Endothelial cell of umbilical vein (primary cell): Measurements from ENCODE around the gene TBC1D14. TPM values are rescaled to one million over a fixed set of nuclear protein-coding genes. Genes with fewer than 3 reads are reported as not detected.

ENCODE experiments used
- BruUV-seq: library from RNA; stranded (reverse); fragments of 400-500 nt; replicated peaks from 2 replicates; lab custom pipeline; 2021; lab: Mats Ljungman, UMichigan
- CTCF ChIA-PET: fragments of 300-600, 350-600 bp; sonication (Branson Sonifier 250); formaldehyde crosslinking; loops from one replicate; lab custom pipeline; 2021; ENCODE audit warnings: antibody characterized with exemption, inconsistent platforms; lab: Charles Lee
- POLR2A ChIA-PET: fragments of 300-600, 350-600 bp; sonication (Branson Sonifier 250); formaldehyde crosslinking; loops from one replicate; lab custom pipeline; 2021; ENCODE audit warnings: antibody characterized with exemption, inconsistent platforms; lab: Charles Lee
- DNase-seq: peaks from one replicate; pipeline ENCODE4 v3.0.0-alpha.2; 2011; ENCODE audit warnings: low read depth, low spot score
- FAIRE-seq: peaks from 2 replicates; lab custom pipeline; 2011; peaks lifted over from hg19 to GRCh38; lab: Jason Lieb, UNC
- H2AFZ ChIP-seq: 2 replicates; pipeline ENCODE4 v1.6.0; 2012; ENCODE audit warnings: low read depth, low read length, control low read depth, inconsistent platforms
- H3K27ac ChIP-seq: 2 replicates; pipeline ENCODE4 v1.5.1; 2011; ENCODE audit warnings: low read depth, mild to moderate bottlenecking, control low read depth, low read length, moderate library complexity; ENCODE audit not compliant: insufficient read depth
- H3K27me3 ChIP-seq, 2 experiments: 2 replicates each; pipeline versions ENCODE4 v1.6.0 to v1.6.1; 2011; ENCODE audit warnings: low read length in 2 of 2, mixed read lengths in 1 of 2; ENCODE audit not compliant: control insufficient read depth in 2 of 2, insufficient read depth in 2 of 2
- H3K36me3 ChIP-seq, 2 experiments: 2 replicates in 1 of 2; 3 replicates in 1 of 2; pipeline ENCODE4 v1.5.1; 2011; ENCODE audit warnings: low read length in 2 of 2, mild to moderate bottlenecking in 1 of 2, moderate library complexity in 1 of 2; ENCODE audit not compliant: control insufficient read depth in 2 of 2, insufficient read depth in 2 of 2; ENCODE audit errors: extremely low read depth in 1 of 2
- H3K4me1 ChIP-seq: 3 replicates; pipeline ENCODE4 v1.5.1; 2011; ENCODE audit warnings: mild to moderate bottlenecking, low read length; ENCODE audit not compliant: control insufficient read depth, insufficient read depth; ENCODE audit errors: extremely low read depth
- H3K4me2 ChIP-seq: 2 replicates; pipeline ENCODE4 v1.6.1; 2011; ENCODE audit warnings: low read length, control low read depth, mixed read lengths; ENCODE audit not compliant: insufficient read depth
- H3K4me3 ChIP-seq, 3 experiments: fragments of 200-600 bp in 1 of 3; sonication (generic), shearing (Covaris generic) in 1 of 3; replicated peaks in 1 of 3; 2 replicates each; pipeline ENCODE4 v1.5.1; 2011 to 2016; ENCODE audit warnings: control low read depth in 3 of 3, low read length in 3 of 3, mild to moderate bottlenecking in 2 of 3, inconsistent platforms in 1 of 3, low read depth in 1 of 3, moderate library complexity in 1 of 3; ENCODE audit not compliant: insufficient read depth in 1 of 3
- H3K79me2 ChIP-seq: 2 replicates; pipeline ENCODE4 v1.6.0; 2012; ENCODE audit warnings: low read length, inconsistent platforms; ENCODE audit not compliant: control insufficient read depth, insufficient read depth
- H3K9ac ChIP-seq: replicated peaks from 2 replicates; pipeline ENCODE3; 2011; ENCODE audit warnings: low read length, control low read depth; ENCODE audit not compliant: insufficient read depth; ENCODE audit errors: extremely low read depth
- H3K9me1 ChIP-seq: replicated peaks from 3 replicates; pipeline ENCODE4 v1.6.0; 2011; ENCODE audit warnings: mild to moderate bottlenecking, low read length; ENCODE audit not compliant: control insufficient read depth, insufficient read depth; ENCODE audit errors: extremely low read depth
- H3K9me3 ChIP-seq: replicated peaks from 2 replicates; pipeline ENCODE4 v1.5.1; 2012; ENCODE audit warnings: low read length, inconsistent platforms; ENCODE audit not compliant: control insufficient read depth, insufficient read depth
- H4K20me1 ChIP-seq: replicated peaks from 2 replicates; pipeline ENCODE3; 2011; ENCODE audit warnings: mild to moderate bottlenecking, low read length; ENCODE audit not compliant: control insufficient read depth, insufficient read depth; ENCODE audit errors: extremely low read depth
- EZH2 ChIP-seq: IDR thresholded peaks from 2 replicates; pipeline ENCODE4 v1.6.1; 2012; ENCODE audit warnings: borderline replicate concordance, low read depth, mild to moderate bottlenecking, moderate library complexity, low read length, inconsistent platforms; ENCODE audit not compliant: severe bottlenecking
- JUN ChIP-seq: IDR thresholded peaks from 2 replicates; pipeline ENCODE4 v1.6.1; 2011; ENCODE audit warnings: borderline replicate concordance, low read depth; ENCODE audit not compliant: insufficient read length, insufficient read depth
- POLR2AphosphoS5 ChIP-seq: IDR thresholded peaks from 2 replicates; pipeline ENCODE4 v1.6.1; 2012; ENCODE audit warnings: low read depth, mild to moderate bottlenecking, control low read depth, low read length, moderate library complexity; ENCODE audit not compliant: insufficient read depth
- dilution Hi-C: fragments of 300-500 bp; cut with MboI; formaldehyde crosslinking; loops from one replicate; pipeline ENCODE4 v1.15.0; 2019; ENCODE audit warnings: low sequenced_read_pairs; ENCODE audit not compliant: extremely low pct_ligation_motif_present
- intact Hi-C: fragments of 100-400 bp; cut with micrococcal nuclease; formaldehyde crosslinking; loops from one replicate; pipeline ENCODE4 v1.10.0; 2022
- polyA plus RNA-seq, 4 experiments: library from polyadenylated mRNA; depleted of rRNA in 3 of 4; stranded (reverse) in 3 of 4; unstranded in 1 of 4; fragments of >200 nt; gene quantifications; 2 replicates each; pipeline versions ENCODE4 v1.2.1 to v1.2.3, GENCODE V29; 2011 to 2012; ENCODE audit warnings: missing spikeins in 1 of 4
- total RNA-seq: library from RNA; stranded (reverse); gene quantifications from 2 replicates; pipeline ENCODE4 v1.2.3, GENCODE V29; 2021
- TF ChIP-seq, protein P1 (sequence below), 2 donors: IDR thresholded peaks; 1 replicate in 1 of 2; 2 replicates in 1 of 2; pipeline ENCODE4 v1.5.1; 2011; ENCODE audit warnings: low read length in 2 of 2, mild to moderate bottlenecking in 2 of 2, moderate library complexity in 2 of 2, control low read depth in 1 of 2, inconsistent platforms in 1 of 2, low read depth in 1 of 2; ENCODE audit not compliant: insufficient read depth in 1 of 2; ENCODE audit errors: extremely low read depth in 1 of 2
- TF ChIP-seq, protein P2 (sequence below): IDR thresholded peaks from 2 replicates; pipeline ENCODE4 v1.6.1; 2011; ENCODE audit not compliant: insufficient read depth, insufficient read length

TBC1D14 gene
- total and polyA plus RNA-seq, 2 donors (not counting 3 experiments of a cell fraction or from before 2014, with no cell fraction given) = 23.7 to 24.8 TPM

DNA sequence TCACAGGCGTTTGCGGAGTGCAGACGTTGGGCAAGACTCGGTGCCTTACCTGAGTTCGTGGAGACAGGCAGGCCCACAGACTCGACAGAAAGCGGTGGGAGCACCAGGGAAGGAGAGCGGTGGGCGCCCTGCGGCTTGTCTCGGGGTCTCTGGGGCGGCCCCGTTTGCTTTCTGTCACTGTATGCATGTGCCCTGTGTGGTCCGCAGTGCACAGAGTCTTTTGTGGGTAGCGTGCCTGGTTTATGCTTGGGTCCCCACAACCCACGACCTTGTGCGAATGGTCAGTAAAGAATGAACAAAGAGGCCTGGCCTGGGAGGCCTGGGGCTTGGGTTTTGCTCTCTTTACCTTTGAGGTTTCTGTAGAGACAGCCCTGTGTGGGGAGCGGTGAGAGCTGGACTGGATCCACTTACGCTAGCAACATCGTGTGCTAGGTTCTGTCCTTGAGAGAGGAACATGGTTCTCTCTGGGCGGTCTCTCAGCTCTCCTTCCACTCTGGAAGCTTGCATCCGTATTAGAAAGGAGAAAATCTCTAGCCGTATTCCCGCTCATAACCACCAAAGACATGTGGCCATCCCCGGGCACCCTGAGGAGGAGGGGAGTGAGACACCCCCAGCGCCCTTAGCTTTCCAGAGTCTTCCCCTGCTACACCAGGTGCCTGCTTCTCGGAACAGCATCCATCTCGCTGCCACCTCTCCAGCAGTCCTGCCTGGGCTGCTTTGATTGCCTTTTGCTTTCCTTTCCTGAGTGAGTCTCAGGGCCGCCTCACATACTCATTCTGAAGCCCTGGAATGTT lies 134.7 kb downstream of the TBC1D14 start:
- Histone ChIP-seq H3K27ac (peak overlapping the region; percentile 68), H3K9me3 (no peaks in the 10 kb centered on the region), H2AFZ (peak overlapping the region; percentile 97), H4K20me1 (no peaks in the 10 kb centered on the region), H3K36me3 (no peaks in the 10 kb centered on the region), H3K27me3 (no peaks in the 10 kb centered on the region), H3K4me2 (peak overlapping the region; percentile 67), H3K4me1 (peaks cover 17% of the 10 kb centered on the region), H3K79me2 (peaks cover 44% of the 10 kb centered on the region), H3K9me1 (no peaks in the 10 kb centered on the region), H3K4me3 (peak overlapping the region; percentile 69 to 91 (median 75)), H3K9ac (peak overlapping the region; percentile 81)
- FAIRE-seq (peak; percentile 46), DNase-seq (no peak)
- dilution Hi-C loops = no loop called here
- no peak for TF ChIP-seq JUN
- TF ChIP-seq EZH2 = no peak
- no peak for TF ChIP-seq POLR2AphosphoS5
- TF ChIP-seq, protein P1, sequence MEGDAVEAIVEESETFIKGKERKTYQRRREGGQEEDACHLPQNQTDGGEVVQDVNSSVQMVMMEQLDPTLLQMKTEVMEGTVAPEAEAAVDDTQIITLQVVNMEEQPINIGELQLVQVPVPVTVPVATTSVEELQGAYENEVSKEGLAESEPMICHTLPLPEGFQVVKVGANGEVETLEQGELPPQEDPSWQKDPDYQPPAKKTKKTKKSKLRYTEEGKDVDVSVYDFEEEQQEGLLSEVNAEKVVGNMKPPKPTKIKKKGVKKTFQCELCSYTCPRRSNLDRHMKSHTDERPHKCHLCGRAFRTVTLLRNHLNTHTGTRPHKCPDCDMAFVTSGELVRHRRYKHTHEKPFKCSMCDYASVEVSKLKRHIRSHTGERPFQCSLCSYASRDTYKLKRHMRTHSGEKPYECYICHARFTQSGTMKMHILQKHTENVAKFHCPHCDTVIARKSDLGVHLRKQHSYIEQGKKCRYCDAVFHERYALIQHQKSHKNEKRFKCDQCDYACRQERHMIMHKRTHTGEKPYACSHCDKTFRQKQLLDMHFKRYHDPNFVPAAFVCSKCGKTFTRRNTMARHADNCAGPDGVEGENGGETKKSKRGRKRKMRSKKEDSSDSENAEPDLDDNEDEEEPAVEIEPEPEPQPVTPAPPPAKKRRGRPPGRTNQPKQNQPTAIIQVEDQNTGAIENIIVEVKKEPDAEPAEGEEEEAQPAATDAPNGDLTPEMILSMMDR (IDR thresholded peaks at IDR 0.05; ENCODE audit: extremely low read depth in 1 of 2, insufficient read depth in 1 of 2, low read depth in 1 of 2, low read length in 2 of 2) = no peak
- TF ChIP-seq, protein P2, sequence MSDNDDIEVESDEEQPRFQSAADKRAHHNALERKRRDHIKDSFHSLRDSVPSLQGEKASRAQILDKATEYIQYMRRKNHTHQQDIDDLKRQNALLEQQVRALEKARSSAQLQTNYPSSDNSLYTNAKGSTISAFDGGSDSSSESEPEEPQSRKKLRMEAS = no peak
- intact Hi-C loops = loop anchor here (10.0 kb wide), 1 partner anchor 260 kb away; the partner anchor contains the start of gene KIAA0232
- POLR2A ChIA-PET = interaction anchor here (0.9 kb wide), 1 partner anchor 57 kb away, joined by 3 read pairs; no protein-coding TSS in a partner anchor
- BruUV-seq = no TSS peak
- CTCF ChIA-PET = interaction anchor here (1.1 to 4.6 kb wide), 8 partner anchors 10 to 138 kb away, joined by 3 to 41 read pairs (median 12); partner anchors contain the start of gene GRPEL1
